HEK293 (cell line): ENCODE data around the gene RNF215.

Experiments
- CTCF ChIP-seq: fragments of 450-650 bp; formaldehyde crosslinking; IDR thresholded peaks from 2 replicates; pipeline ENCODE4 v1.5.1; 2016; ENCODE audit warnings: missing biosample characterization, missing genetic modification characterization
- YY1 ChIP-seq: fragments of 450-650 bp; formaldehyde crosslinking; IDR thresholded peaks from 2 replicates; pipeline ENCODE4 v1.5.1; 2018; ENCODE audit warnings: missing biosample characterization, missing genetic modification characterization
- ZNF146 ChIP-seq: fragments of 450-650 bp; formaldehyde crosslinking; IDR thresholded peaks from 2 replicates; pipeline ENCODE4 v1.5.1; 2016; ENCODE audit warnings: missing biosample characterization, missing genetic modification characterization
- ZNF423 ChIP-seq: fragments of 450-650 bp; formaldehyde crosslinking; IDR thresholded peaks from 2 replicates; pipeline ENCODE4 v1.5.1; 2016; ENCODE audit warnings: missing biosample characterization, missing genetic modification characterization
- ZNF501 ChIP-seq: fragments of 450-650 bp; formaldehyde crosslinking; IDR thresholded peaks from 2 replicates; pipeline ENCODE4 v1.5.1; 2016; ENCODE audit warnings: missing biosample characterization, missing genetic modification characterization
- ZNF692 ChIP-seq: fragments of 450-650 bp; formaldehyde crosslinking; IDR thresholded peaks from 2 replicates; pipeline ENCODE4 v1.5.1; 2016; ENCODE audit warnings: missing biosample characterization, missing genetic modification characterization
- ZXDB ChIP-seq: fragments of 450-650 bp; formaldehyde crosslinking; IDR thresholded peaks from 2 replicates; pipeline ENCODE4 v1.5.1; 2016; ENCODE audit warnings: missing biosample characterization, missing genetic modification characterization

DNA sequence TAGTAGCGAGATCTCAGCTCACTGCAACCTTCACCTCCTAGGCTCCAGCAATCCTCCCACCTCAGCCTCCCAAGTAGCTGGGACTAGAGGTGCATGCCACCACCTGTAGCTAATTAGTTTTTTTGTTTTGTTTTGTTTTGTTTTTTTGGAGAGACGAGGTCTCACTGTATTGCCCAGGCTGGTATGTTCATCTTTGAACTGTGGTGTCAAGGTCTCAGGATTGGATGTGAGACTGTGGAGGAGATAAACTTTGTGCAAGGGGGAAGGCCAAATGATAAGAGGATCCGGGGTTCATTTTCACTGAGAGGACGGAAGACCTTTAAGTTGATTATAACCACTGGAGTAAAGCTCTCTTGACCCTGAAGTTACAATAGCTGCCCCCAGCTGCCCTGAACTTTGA, 18.5 kb upstream of the RNF215 start:
- no peak for TF ChIP-seq YY1
- no peak for TF ChIP-seq CTCF (tag by site-specific recombination)
- TF ChIP-seq ZNF146 = no peak
- no peak for TF ChIP-seq ZNF501 (tag by site-specific recombination)
- TF ChIP-seq ZNF423 (tag by site-specific recombination) = no peak
- TF ChIP-seq ZNF692 (tag by site-specific recombination) = no peak
- TF ChIP-seq ZXDB = no peak
